Measurements from ENCODE around the gene LDAF1.

The LDAF1 gene

GRCh38 chr16:21197112-21197511, 38.6 kb downstream of the LDAF1 start:
- FAIRE-seq = no peak

DNA sequence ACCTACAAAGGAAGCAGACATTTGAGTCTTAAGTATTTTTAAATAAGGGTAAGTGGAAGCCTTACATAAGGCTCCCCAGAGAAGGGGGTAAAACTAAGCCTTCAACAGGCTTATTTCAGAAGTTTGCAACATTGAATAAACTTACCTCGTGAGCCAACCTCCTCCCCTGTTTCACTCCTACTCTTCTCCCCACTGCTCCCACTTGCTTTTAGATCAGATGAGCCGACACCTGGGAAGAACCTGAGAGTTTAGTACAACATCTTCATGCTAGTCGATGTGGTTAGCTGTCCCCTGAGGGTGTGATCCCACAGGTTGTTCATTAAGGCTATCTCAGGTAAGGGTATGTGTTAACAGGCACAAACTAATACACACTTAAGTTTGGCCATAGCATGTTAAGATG, 39.1 kb downstream of the LDAF1 start:
- FAIRE-seq = no peak

- no peak for FAIRE-seq
Measured at GRCh38 chr16:21199607-21200218, 41.2 kb downstream of the LDAF1 start.

- FAIRE-seq = no peak
Measured at GRCh38 chr16:21203155-21203797, 44.8 kb downstream of the LDAF1 start.

GRCh38 chr16:21205303-21205702, 46.8 kb downstream of the LDAF1 start:
- FAIRE-seq = no peak

GRCh38 chr16:21206550-21206949, 48.1 kb downstream of the LDAF1 start:
- FAIRE-seq = no peak

GRCh38 chr16:21208446-21209230, 50.2 kb downstream of the LDAF1 start:
- no peak for FAIRE-seq

- FAIRE-seq = no peak
Measured at GRCh38 chr16:21211486-21211885, 53.0 kb downstream of the LDAF1 start, which contains the start of gene ZP2. ZP2 (minus strand) TSS chr16:21211574; CDS start chr16:21211547, 27 bp downstream.

DNA sequence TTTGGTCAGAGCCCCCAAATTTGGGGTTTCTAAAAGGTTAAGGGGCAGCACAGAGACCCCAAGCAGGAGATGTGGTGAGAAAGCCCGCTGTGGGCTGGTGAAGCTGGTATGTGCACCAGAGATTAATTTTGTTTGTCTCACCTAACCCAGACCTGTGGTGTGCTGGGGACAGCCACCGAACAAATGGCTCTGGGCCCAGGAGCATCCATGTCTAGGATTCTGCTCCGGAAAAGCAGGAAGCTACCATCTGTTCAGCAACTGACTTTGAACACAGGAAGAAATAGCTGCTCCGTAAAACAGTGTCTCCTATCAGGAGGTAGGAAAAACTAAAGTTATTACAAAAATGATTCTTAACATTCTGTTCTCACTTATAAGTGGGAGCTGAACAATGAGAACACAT, 55.6 kb downstream of the LDAF1 start:
- no peak for FAIRE-seq

DNA sequence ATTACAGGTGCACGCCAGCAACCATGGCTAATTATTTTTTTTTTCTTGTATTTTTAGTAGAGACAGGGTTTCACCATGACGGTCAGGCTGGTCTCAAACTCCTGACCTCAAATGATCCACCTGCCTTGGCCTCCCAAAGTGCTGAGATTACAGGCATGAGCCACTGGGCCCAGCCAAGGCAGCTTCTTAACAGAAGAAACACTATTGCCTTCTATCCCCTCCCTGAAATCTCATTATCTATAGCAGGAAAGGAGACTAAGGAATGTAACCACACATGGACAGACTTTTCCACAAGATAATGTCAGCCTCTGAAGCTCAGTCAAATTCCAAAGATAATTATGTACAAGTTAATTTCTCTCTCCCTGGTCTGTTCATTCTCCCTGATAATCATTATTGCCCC, 58.6 kb downstream of the LDAF1 start:
- FAIRE-seq = no peak

GRCh38 chr16:21218153-21218552, 59.7 kb downstream of the LDAF1 start:
- no peak for FAIRE-seq

- FAIRE-seq = no peak
Measured at GRCh38 chr16:21219551-21219950, 61.1 kb downstream of the LDAF1 start.

DNA sequence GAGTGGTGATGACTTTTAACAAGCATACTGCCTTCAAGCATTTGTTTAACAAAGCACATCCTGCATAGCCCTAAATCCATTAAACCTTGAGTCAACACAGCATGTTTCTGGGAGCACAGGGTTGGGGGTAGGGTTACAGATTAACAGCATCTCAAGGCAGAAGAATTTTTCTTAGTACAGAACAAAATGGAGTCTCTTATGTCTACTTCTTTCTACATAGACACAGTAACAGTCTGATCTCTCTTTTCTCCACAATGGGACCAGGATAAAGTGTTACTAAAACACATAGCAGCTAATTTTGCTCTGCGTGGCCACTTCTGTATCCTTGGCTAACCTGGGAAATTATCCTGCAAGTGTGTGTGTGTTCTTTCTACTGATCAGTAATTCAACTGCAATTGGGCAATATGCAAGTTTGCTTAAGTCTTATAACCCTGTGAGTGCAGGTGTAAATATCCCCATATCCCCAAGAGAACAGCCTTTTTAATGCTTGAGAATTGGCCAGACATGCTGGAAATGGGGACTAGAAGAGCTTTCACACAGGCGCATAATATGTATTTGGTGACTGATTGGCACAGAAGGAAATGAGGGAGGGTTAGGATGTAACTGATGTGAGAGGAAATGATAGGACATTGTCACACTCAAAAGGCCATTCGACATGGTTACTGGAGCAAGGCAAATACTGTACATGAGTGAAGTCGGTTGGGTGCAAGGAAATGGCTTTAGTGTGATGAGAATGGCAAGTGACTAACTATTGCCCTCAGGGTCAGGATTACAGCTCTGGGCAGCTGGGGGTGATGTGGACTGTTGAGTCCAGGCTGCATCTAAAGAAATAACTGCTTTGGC, 64.2 kb downstream of the LDAF1 start:
- FAIRE-seq = no peak

DNA sequence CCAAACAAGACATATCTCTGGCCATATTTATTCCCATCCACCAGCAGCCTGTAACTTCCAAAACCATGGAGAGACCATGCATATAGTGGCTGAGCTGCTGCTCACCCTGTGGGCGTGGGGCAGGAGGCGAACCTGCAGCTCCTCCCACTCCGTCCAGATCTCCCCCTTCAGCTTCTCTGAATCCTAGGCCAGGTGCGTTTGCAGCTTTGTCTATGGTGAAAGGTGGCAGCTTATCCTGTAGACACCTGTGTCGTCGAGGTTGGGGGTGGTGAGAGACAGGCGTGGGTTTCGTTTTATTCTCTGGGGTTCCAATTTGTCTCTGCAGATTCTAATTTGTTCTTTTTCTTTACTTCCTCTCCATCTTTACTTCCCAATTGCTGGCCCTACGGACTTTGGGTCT, 65.3 kb downstream of the LDAF1 start:
- FAIRE-seq = no peak

DNA sequence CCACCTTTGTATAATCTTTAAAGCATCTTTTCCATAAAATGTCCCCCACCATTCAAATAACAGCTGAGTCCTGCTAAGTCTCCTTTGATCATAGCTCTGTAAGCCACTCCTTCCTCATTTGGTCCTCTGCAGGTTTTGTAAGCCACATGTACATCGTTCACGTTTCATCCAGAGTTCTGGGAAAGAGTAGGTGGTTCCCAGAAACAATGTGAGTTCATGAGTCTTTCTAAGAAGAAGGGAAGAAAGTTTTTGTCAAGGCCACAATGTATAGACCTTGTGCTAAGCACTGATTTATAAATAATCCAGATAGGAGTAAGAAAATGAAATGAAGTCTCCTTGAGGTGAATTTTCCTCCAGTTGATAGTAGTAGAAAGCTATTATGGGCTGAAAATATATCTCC, 66.3 kb downstream of the LDAF1 start:
- no peak for FAIRE-seq

DNA sequence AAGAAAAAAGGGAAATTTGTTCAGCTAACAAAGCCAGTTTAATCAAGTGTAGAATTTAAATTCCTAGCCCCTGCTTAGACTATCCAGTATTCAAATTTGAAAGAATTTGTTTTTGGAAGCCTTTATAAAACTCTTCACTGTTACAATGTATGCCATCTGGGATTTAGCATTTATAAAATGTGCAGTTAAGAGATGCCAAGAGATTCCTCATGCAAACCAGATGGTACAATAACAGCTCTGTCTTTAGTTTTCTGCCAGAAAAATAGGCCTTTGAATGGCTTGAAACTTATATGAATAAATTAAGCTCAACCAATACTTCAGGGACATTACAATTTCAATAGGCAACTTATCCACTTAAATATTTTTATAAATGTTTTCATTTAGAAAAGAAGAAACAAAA, 68.3 kb downstream of the LDAF1 start:
- no peak for FAIRE-seq

- no peak for FAIRE-seq
Measured at GRCh38 chr16:21227866-21228265, 69.4 kb downstream of the LDAF1 start.

DNA sequence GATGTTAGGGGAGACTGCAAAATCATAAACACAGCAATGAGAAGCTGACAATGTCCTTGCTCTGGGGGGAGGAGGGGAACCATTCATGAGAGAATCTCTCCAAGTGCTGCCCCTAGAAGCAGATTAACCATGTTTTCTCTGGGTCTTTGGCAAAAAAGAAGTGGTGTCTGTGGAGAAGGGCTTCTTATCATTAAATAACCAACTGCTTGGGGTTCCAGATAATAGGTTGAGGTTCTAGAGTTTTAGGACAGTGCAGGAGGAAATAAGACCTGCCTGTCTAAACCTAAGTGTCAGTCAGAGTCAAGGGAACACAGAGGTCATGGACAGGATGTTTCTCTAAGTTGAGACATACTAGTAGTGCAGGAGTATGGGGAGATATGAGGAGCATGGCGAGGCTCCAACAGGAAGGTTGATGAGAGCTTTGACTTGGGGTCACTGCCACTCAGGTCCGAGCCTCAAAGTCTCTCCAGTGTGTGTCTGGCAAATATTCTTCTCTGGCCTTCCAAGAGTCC, 69.9 kb downstream of the LDAF1 start:
- no peak for FAIRE-seq

All from G401.6 (cell line).